HepG2 (cell line): ENCODE results near the gene GPC6. TPM values are rescaled to one million over a fixed set of nuclear protein-coding genes. Genes with fewer than 3 reads are reported as not detected.

Experiments
- CENPBD1 ChIP-seq: sonication (generic); formaldehyde crosslinking; IDR thresholded peaks from 2 replicates; pipeline ENCODE4 v1.8.0; 2022; ENCODE audit warnings: missing genetic modification reagents, low read depth, mild to moderate bottlenecking, borderline replicate concordance
- SRF ChIP-seq: IDR thresholded peaks from 2 replicates; pipeline ENCODE4 v1.6.1; 2011; ENCODE audit warnings: mild to moderate bottlenecking, low read depth, low read length, moderate library complexity
- ZBED4 ChIP-seq: sonication (generic); formaldehyde crosslinking; IDR thresholded peaks from 2 replicates; pipeline ENCODE4 v1.4.0; 2020; ENCODE audit warnings: missing genetic modification reagents, borderline replicate concordance
- ZHX2 ChIP-seq, 2 experiments: sonication (generic) in 1 of 2; formaldehyde crosslinking in 1 of 2; IDR thresholded peaks; 2 replicates each; pipeline versions ENCODE4 v1.6.1 to v1.9.0; 2014 to 2022; ENCODE audit warnings: antibody characterized with exemption in 1 of 2, borderline replicate concordance in 1 of 2, inconsistent platforms in 1 of 2, low read depth in 1 of 2, missing genetic modification reagents in 1 of 2
- polyA plus RNA-seq, 8 experiments: library from polyadenylated mRNA; depleted of rRNA in 3 of 8; stranded (reverse) in 7 of 8; unstranded in 1 of 8; fragments of >200 nt; fragmentation: Illumina TruSeq in 4 of 8; extraction: Trizol in 4 of 8; gene quantifications; 2 replicates each; pipeline versions ENCODE4 v1.2.1 to v1.2.3, GENCODE V29; 2011 to 2016; ENCODE audit warnings: low read depth in 4 of 8, missing spikeins in 1 of 8, mixed read lengths in 1 of 8; ENCODE audit not compliant: insufficient read depth in 1 of 8
- total RNA-seq, 5 experiments: library from RNA; depleted of rRNA; stranded (reverse); fragments of >200 nt; fragmentation: Illumina TruSeq; extraction: Trizol; gene quantifications; 2 replicates each; pipeline ENCODE4 v1.2.3, GENCODE V29; 2016; ENCODE audit warnings: low read depth in 1 of 5

The GPC6 gene
- total and polyA plus RNA-seq, 2 of the 13 experiments (the other 11 are each of a cell fraction or from before 2014, with no cell fraction given), result 24.5 to 33.9 TPM

- no peak for TF ChIP-seq ZHX2 (IDR thresholded peaks at IDR 0.05; ENCODE audit: low read depth)
- no peak for TF ChIP-seq ZHX2 (CRISPR knock-in tag; IDR thresholded peaks at IDR 0.05; ENCODE audit: borderline replicate concordance)
- TF ChIP-seq CENPBD1 (CRISPR knock-in tag), result no peak
- no peak for TF ChIP-seq SRF
- TF ChIP-seq ZBED4 (CRISPR knock-in tag), result no peak
Observed at GRCh38 chr13:93982179-93982918, 755.7 kb downstream of the GPC6 start (continued).
